Measurements from ENCODE around the gene ST6GALNAC1. TPM values are rescaled to one million over a fixed set of nuclear protein-coding genes. Genes with fewer than 3 reads are reported as not detected.

Gene ST6GALNAC1
- total RNA-seq, 2 experiments from 2014 or later = 1.8 to 2.5 TPM

DNA sequence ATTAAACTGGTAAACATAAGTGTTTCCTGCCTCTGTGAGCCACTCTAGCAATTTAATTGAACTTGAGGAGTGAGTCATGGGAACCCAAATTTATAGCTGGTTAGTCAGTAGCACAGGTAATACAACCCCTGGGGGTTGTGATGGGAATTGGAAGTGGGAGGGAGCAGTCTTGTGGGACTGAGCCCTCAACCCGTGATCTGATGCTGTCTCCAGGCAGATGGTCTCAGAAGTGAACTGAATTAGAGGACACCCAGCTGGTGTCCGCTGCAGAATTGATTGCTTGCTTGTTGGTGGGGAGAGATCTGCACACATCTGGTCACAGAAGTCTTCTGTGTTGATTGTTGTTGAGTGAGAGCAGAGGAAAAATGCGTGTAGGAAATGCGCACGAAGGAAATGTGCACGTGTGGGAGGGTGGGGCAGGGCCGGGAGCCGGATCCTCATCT is 50.2 kb downstream of the ST6GALNAC1 start:
- Histone ChIP-seq H3K4me3 (ENCODE audit: low read length) (no peak overlapping the region), H3K36me3 (ENCODE audit: insufficient read depth, low read length) (no peaks in the 10 kb centered on the region), H3K4me1 (ENCODE audit: insufficient read depth, low read length) (no peaks in the 10 kb centered on the region), H3K9me3 (ENCODE audit: control insufficient read depth in 1 of 2, insufficient read depth in 1 of 2, low read length in 2 of 2) (no peaks in the 10 kb centered on the region), H3K27ac (ENCODE audit: low read depth in 1 of 2, low read length in 2 of 2) (no peak overlapping the region), H3K27me3 (ENCODE audit: control insufficient read depth in 1 of 2, insufficient read depth in 2 of 2, low read length in 2 of 2) (peaks cover 5 to 9% of the 10 kb centered on the region in 2 experiments)
- H3K36me3 Mint-ChIP-seq (ENCODE audit: low read depth) = no peaks in the 10 kb centered on the region
- no peak overlapping the region for H3K27ac Mint-ChIP-seq
- ChIA-PET POLR2A (no interaction called here), CTCF (no interaction called here)
- H3K4me3 Mint-ChIP-seq = no peak overlapping the region
- no peak for DNase-seq
- TF ChIP-seq, protein P1, sequence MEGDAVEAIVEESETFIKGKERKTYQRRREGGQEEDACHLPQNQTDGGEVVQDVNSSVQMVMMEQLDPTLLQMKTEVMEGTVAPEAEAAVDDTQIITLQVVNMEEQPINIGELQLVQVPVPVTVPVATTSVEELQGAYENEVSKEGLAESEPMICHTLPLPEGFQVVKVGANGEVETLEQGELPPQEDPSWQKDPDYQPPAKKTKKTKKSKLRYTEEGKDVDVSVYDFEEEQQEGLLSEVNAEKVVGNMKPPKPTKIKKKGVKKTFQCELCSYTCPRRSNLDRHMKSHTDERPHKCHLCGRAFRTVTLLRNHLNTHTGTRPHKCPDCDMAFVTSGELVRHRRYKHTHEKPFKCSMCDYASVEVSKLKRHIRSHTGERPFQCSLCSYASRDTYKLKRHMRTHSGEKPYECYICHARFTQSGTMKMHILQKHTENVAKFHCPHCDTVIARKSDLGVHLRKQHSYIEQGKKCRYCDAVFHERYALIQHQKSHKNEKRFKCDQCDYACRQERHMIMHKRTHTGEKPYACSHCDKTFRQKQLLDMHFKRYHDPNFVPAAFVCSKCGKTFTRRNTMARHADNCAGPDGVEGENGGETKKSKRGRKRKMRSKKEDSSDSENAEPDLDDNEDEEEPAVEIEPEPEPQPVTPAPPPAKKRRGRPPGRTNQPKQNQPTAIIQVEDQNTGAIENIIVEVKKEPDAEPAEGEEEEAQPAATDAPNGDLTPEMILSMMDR (IDR thresholded peaks at IDR 0.05) = no peak
- ATAC-seq (ENCODE audit: poor library complexity) = no peak
- H3K27me3 Mint-ChIP-seq = peaks cover 46% of the 10 kb centered on the region
- no peaks in the 10 kb centered on the region for H3K4me1 Mint-ChIP-seq (ENCODE audit: low read depth)
- H3K9me3 Mint-ChIP-seq = no peaks in the 10 kb centered on the region
- intact Hi-C loops (cut with DNase I, micrococcal nuclease) = no loop called here

DNA sequence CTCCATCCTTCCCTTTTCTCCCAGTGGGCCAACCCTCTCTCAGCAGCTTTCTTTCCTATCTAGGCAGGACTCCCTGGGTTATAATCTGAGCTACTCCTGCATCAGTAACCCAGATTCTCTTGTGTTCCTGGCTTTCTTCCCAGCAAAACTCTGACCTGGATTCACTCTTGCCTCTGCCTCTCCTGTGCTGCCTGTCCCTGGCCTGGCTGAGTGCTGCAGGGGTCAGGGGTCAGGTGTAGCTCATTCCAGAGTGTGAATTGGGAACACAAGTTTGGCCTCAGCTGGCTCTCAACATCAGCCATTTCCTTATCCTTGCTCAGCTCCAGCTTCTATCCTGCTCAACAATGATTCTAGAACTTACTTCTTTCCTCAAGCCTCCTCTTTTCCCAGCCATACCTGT is 55.4 kb downstream of the ST6GALNAC1 start:
- TF ChIP-seq, protein P1 (IDR thresholded peaks at IDR 0.05) = no peak
- H3K9me3 ChIP-seq (ENCODE audit: control insufficient read depth in 1 of 2, insufficient read depth in 1 of 2, low read length in 2 of 2) = peaks cover 0 to 10% of the 10 kb centered on the region in 2 experiments
- Mint-ChIP-seq H3K27ac (no peak overlapping the region), H3K4me1 (ENCODE audit: low read depth) (peaks cover 9% of the 10 kb centered on the region), H3K9me3 (no peaks in the 10 kb centered on the region), H3K27me3 (peaks cover 59% of the 10 kb centered on the region), H3K36me3 (ENCODE audit: low read depth) (no peaks in the 10 kb centered on the region), H3K4me3 (peak overlapping the region; percentile 3)
- no peak overlapping the region for H3K27ac ChIP-seq (ENCODE audit: low read depth in 1 of 2, low read length in 2 of 2)
- no peaks in the 10 kb centered on the region for H3K36me3 ChIP-seq (ENCODE audit: insufficient read depth, low read length)
- no peak for ATAC-seq (ENCODE audit: poor library complexity)
- DNase-seq = no peak
- peaks cover 31 to 49% of the 10 kb centered on the region in 2 experiments for H3K27me3 ChIP-seq (ENCODE audit: control insufficient read depth in 1 of 2, insufficient read depth in 2 of 2, low read length in 2 of 2)
- ChIA-PET CTCF (interaction anchor here (1.1 kb wide), 1 partner anchor 93 kb away, joined by 5 read pairs; no protein-coding TSS in a partner anchor), POLR2A (no interaction called here)
- peaks cover 26% of the 10 kb centered on the region for H3K4me1 ChIP-seq (ENCODE audit: insufficient read depth, low read length)
- H3K4me3 ChIP-seq (ENCODE audit: low read length) = no peak overlapping the region
- intact Hi-C loops (cut with DNase I, micrococcal nuclease) = no loop called here

DNA sequence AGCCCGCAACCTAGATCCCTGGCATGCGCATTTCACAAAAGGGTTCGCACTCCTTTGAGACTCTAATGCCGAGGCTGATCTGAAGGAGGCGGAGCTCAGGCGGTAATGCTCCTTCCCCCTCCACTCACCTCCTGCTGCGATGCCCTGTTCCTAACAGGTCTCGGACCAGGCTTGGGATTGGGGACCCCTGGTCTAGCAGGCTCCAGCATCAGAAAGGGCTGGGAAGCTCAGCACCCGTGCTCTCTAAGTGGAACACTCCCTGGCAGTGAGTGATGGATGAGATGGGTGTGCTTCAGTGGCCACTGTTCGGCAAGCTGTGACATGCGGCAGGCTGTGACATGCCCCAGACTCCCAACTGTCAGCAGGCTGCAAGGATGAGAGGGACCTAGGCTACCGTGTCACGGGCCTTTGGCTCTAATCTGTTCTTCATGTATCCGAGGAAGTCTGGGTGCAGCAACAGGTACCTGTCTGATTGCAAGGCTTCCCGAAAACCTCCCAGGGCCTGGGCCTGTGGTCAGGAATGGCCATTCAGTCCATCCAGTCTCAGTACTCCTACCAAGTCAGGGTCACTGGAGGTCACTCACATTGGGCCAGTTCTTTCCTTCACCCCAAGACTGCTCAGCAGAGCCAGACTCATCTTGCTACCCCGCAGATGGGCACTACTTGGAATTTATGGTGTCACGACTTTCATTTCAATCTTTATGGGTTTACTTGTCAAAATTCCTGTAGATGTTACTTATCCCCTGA is 56.6 kb downstream of the ST6GALNAC1 start:
- intact Hi-C loops (cut with DNase I, micrococcal nuclease) = loop anchor here in 1 of 2 experiments (2.0 kb wide), 1 partner anchor 64 kb away; no protein-coding TSS in a partner anchor
- Mint-ChIP-seq H3K27me3 (peaks cover 61% of the 10 kb centered on the region), H3K4me3 (peak overlapping the region; percentile 56), H3K36me3 (ENCODE audit: low read depth) (no peaks in the 10 kb centered on the region), H3K27ac (no peak overlapping the region), H3K9me3 (no peaks in the 10 kb centered on the region), H3K4me1 (ENCODE audit: low read depth) (peaks cover 9% of the 10 kb centered on the region)
- no peak overlapping the region for H3K27ac ChIP-seq (ENCODE audit: low read depth in 1 of 2, low read length in 2 of 2)
- peaks cover 0 to 10% of the 10 kb centered on the region in 2 experiments for H3K9me3 ChIP-seq (ENCODE audit: control insufficient read depth in 1 of 2, insufficient read depth in 1 of 2, low read length in 2 of 2)
- no peaks in the 10 kb centered on the region for H3K36me3 ChIP-seq (ENCODE audit: insufficient read depth, low read length)
- DNase-seq = peak in 1 of 14 experiments; percentile 26
- ATAC-seq (ENCODE audit: poor library complexity) = no peak
- no peak overlapping the region for H3K4me3 ChIP-seq (ENCODE audit: low read length)
- peaks cover 31 to 49% of the 10 kb centered on the region in 2 experiments for H3K27me3 ChIP-seq (ENCODE audit: control insufficient read depth in 1 of 2, insufficient read depth in 2 of 2, low read length in 2 of 2)
- TF ChIP-seq, protein P1 (IDR thresholded peaks at IDR 0.05) = no peak
- POLR2A ChIA-PET = interaction anchor here (0.8 to 1.5 kb wide), 3 partner anchors 27 to 30 kb away, joined by 4 to 5 read pairs (median 4); no protein-coding TSS in a partner anchor
- CTCF ChIA-PET = interaction anchor here (0.5 to 2.7 kb wide), 4 partner anchors 29 to 83 kb away, joined by 3 to 17 read pairs (median 12); no protein-coding TSS in a partner anchor
- peaks cover 26% of the 10 kb centered on the region for H3K4me1 ChIP-seq (ENCODE audit: insufficient read depth, low read length)

Measured in CD4-positive, alpha-beta T cell (primary cell).